Ovary (tissue), 9 donors: ENCODE data around the gene PLEKHA5. TPM values are rescaled to one million over a fixed set of nuclear protein-coding genes. Genes with fewer than 3 reads are reported as not detected.

Experiments
- DNase-seq, 5 donors: peaks; one replicate each; pipeline ENCODE4 v3.0.0-alpha.2; 2019 to 2020
- H3K27ac ChIP-seq, 2 donors: fragments of 200-600 bp; one replicate each; pipeline versions ENCODE4 v1.5.1 to v1.8.0; 2019 to 2022
- H3K27me3 ChIP-seq: fragments of 200-600 bp; one replicate; pipeline ENCODE4 v1.8.0; 2022
- H3K36me3 ChIP-seq: fragments of 200-600 bp; sonication (generic); one replicate; pipeline ENCODE4 v1.5.1; 2019
- H3K4me1 ChIP-seq: one replicate; pipeline ENCODE4 v1.8.1; 2013; ENCODE audit warnings: mild to moderate bottlenecking, moderate library complexity; ENCODE audit not compliant: insufficient read depth
- H3K4me3 ChIP-seq: fragments of 200-600 bp; sonication (generic); one replicate; pipeline ENCODE4 v1.5.1; 2017
- H3K9me3 ChIP-seq, 2 donors: fragments of 200-600 bp in 1 of 2; sonication (generic) in 1 of 2; one replicate each; pipeline versions ENCODE4 v1.5.1 to v1.8.1; 2013 to 2019; ENCODE audit warnings: mild to moderate bottlenecking in 1 of 2, moderate library complexity in 1 of 2
- CTCF ChIP-seq, 3 donors: fragments of 450-650 bp in 2 of 3; fragments of 200-600 bp in 1 of 3; IDR thresholded peaks; one replicate each; pipeline versions ENCODE4 v1.5.1 to v1.8.0; 2016 to 2022; ENCODE audit warnings: antibody characterized with exemption in 3 of 3, mild to moderate bottlenecking in 1 of 3
- EP300 ChIP-seq: sonication (generic); formaldehyde crosslinking; IDR thresholded peaks from one replicate; pipeline ENCODE4 v1.6.1; 2017; ENCODE audit warnings: antibody characterized with exemption
- POLR2A ChIP-seq: fragments of 450-650 bp; IDR thresholded peaks from one replicate; pipeline ENCODE4 v1.6.1; 2017; ENCODE audit warnings: antibody characterized with exemption, mild to moderate bottlenecking, moderate library complexity
- WGBS, 3 donors: extraction: QIAGEN DNeasy Blood & Tissue Kit in 1 of 3; methylation state at CpG; one replicate each; pipeline versions ENCODE4 v1.1.5 to v1.1.7; 2013 to 2017; 5-methylcytosine and 5-hydroxymethylcytosine counted together
- intact Hi-C, 4 donors: fragments of 100-400 bp; cut with DNase I; formaldehyde crosslinking; loops; one replicate each; pipeline versions ENCODE4 v1.11.0 to v1.15.1; 2022 to 2023
- polyA plus RNA-seq, 2 donors: library from polyadenylated mRNA; stranded (reverse); fragments of 200-250 nt in 1 of 2; fragments of 350-450 nt in 1 of 2; fragmentation: Illumina TruSeq in 1 of 2; extraction: RNeasy Lipid Tissue Mini Kit (QIAGEN cat#74804) in 1 of 2; gene quantifications; one replicate each; pipeline ENCODE4 v1.2.3, GENCODE V29; 2013 to 2014
- total RNA-seq, 7 donors: library from RNA; depleted of rRNA in 2 of 7; stranded (reverse); fragments of >200 nt in 2 of 7; fragmentation: NEBNext Ultra II Directional in 3 of 7; extraction: Animal tissue kit (Norgen Biotek cat#: 25700) in 3 of 7; gene quantifications; one replicate each; pipeline versions ENCODE4 v1.1.0 to v1.2.4, GENCODE V29; 2016 to 2023
- donor health status: DM: no; HTN: no; CAD: no; lungs with moderate emphysema.
- donor health status: DM: no; HTN: no; CAD: no.
- donor health status: Bipolar disorder and iron deficiency.
- donor health status: DM: yes; HTN: yes; CAD: no.
- donor health status: DM: no; HTN: no; CAD: no.
- donor health status: DM: yes; HTN: yes; CAD: no.

PLEKHA5 gene
- total and polyA plus RNA-seq, 9 donors, result 32.2 to 65.6 (median 45.7) TPM

GRCh38 chr12:19209661-19210060 is 80.1 kb downstream of the PLEKHA5 start:
- H3K4me1 ChIP-seq, result no peaks in the 10 kb centered on the region
- no peaks in the 10 kb centered on the region for H3K9me3 ChIP-seq
- no peak for DNase-seq
- H3K27me3 ChIP-seq, result no peaks in the 10 kb centered on the region
- no peaks in the 10 kb centered on the region for H3K36me3 ChIP-seq
- no peak overlapping the region for H3K4me3 ChIP-seq
- no peak for TF ChIP-seq POLR2A
- TF ChIP-seq EP300, result no peak
- TF ChIP-seq CTCF (IDR thresholded peaks at IDR 0.05), result no peak
- intact Hi-C loops, result no loop called here
- WGBS, 3 donors, result 90 to 95% (median 91%) methylated on average over 2 of the region's 2 CpGs
- H3K27ac ChIP-seq, result no peak overlapping the region

GRCh38 chr12:19211802-19212201 is 82.3 kb downstream of the PLEKHA5 start:
- Histone ChIP-seq H3K27me3 (no peaks in the 10 kb centered on the region), H3K9me3 (no peaks in the 10 kb centered on the region), H3K36me3 (no peaks in the 10 kb centered on the region), H3K4me1 (no peaks in the 10 kb centered on the region), H3K27ac (no peak overlapping the region), H3K4me3 (no peak overlapping the region)
- no peak for DNase-seq
- intact Hi-C loops, result no loop called here
- WGBS, 3 donors, result 80 to 85% (median 85%) methylated on average over 4 of the region's 4 CpGs
- TF ChIP-seq POLR2A (no peak), CTCF (IDR thresholded peaks at IDR 0.05) (no peak), EP300 (no peak)

- Histone ChIP-seq H3K36me3 (no peaks in the 10 kb centered on the region), H3K27ac (no peak overlapping the region), H3K9me3 (no peaks in the 10 kb centered on the region), H3K4me3 (no peak overlapping the region), H3K27me3 (no peaks in the 10 kb centered on the region), H3K4me1 (no peaks in the 10 kb centered on the region)
- intact Hi-C loops, result no loop called here
- no peak for TF ChIP-seq EP300
- no peak for TF ChIP-seq POLR2A
- no peak for TF ChIP-seq CTCF (IDR thresholded peaks at IDR 0.05)
- WGBS, 3 donors, result 89 to 98% (median 95%) methylated on average over 9 of the region's 9 CpGs
- no peak for DNase-seq
Observed at GRCh38 chr12:19212245-19212644, 82.7 kb downstream of the PLEKHA5 start.

- TF ChIP-seq POLR2A (no peak), EP300 (no peak), CTCF (IDR thresholded peaks at IDR 0.05) (no peak)
- H3K9me3 ChIP-seq, result no peaks in the 10 kb centered on the region
- no peaks in the 10 kb centered on the region for H3K36me3 ChIP-seq
- H3K4me1 ChIP-seq, result peaks cover 5% of the 10 kb centered on the region
- no peaks in the 10 kb centered on the region for H3K27me3 ChIP-seq
- no peak for DNase-seq
- no peak overlapping the region for H3K27ac ChIP-seq
- 68 to 88% (median 82%) methylated on average over 1 of the region's 1 CpG for WGBS, 3 donors
- no peak overlapping the region for H3K4me3 ChIP-seq
- intact Hi-C loops, result no loop called here
Observed at GRCh38 chr12:19214020-19214419, 84.5 kb downstream of the PLEKHA5 start.

- peaks cover 5% of the 10 kb centered on the region for H3K4me1 ChIP-seq
- no peak overlapping the region for H3K27ac ChIP-seq
- H3K4me3 ChIP-seq, result no peak overlapping the region
- H3K36me3 ChIP-seq, result no peaks in the 10 kb centered on the region
- no peak for TF ChIP-seq CTCF (IDR thresholded peaks at IDR 0.05)
- no peak for TF ChIP-seq EP300
- TF ChIP-seq POLR2A, result no peak
- intact Hi-C loops, result no loop called here
- no peaks in the 10 kb centered on the region for H3K9me3 ChIP-seq
- no peaks in the 10 kb centered on the region for H3K27me3 ChIP-seq
- DNase-seq, result no peak
- 74 to 78% (median 74%) methylated on average over 3 of the region's 3 CpGs for WGBS, 3 donors
Observed at GRCh38 chr12:19215115-19215514, 85.6 kb downstream of the PLEKHA5 start.
